A549 treated with AZD2906 at 1 μM for 4 hours (cell line): Measurements from ENCODE around the gene PDCD11. TPM values are rescaled to one million over a fixed set of nuclear protein-coding genes. Genes with fewer than 3 reads are reported as not detected.

Experiments
- total RNA-seq: library from RNA; stranded (reverse); fragments of 200-300 nt; extraction: Qiagen RNA extraction; gene quantifications from 5 replicates; pipeline ENCODE4 v1.2.3, GENCODE V29; 2022

PDCD11 gene, protein sequence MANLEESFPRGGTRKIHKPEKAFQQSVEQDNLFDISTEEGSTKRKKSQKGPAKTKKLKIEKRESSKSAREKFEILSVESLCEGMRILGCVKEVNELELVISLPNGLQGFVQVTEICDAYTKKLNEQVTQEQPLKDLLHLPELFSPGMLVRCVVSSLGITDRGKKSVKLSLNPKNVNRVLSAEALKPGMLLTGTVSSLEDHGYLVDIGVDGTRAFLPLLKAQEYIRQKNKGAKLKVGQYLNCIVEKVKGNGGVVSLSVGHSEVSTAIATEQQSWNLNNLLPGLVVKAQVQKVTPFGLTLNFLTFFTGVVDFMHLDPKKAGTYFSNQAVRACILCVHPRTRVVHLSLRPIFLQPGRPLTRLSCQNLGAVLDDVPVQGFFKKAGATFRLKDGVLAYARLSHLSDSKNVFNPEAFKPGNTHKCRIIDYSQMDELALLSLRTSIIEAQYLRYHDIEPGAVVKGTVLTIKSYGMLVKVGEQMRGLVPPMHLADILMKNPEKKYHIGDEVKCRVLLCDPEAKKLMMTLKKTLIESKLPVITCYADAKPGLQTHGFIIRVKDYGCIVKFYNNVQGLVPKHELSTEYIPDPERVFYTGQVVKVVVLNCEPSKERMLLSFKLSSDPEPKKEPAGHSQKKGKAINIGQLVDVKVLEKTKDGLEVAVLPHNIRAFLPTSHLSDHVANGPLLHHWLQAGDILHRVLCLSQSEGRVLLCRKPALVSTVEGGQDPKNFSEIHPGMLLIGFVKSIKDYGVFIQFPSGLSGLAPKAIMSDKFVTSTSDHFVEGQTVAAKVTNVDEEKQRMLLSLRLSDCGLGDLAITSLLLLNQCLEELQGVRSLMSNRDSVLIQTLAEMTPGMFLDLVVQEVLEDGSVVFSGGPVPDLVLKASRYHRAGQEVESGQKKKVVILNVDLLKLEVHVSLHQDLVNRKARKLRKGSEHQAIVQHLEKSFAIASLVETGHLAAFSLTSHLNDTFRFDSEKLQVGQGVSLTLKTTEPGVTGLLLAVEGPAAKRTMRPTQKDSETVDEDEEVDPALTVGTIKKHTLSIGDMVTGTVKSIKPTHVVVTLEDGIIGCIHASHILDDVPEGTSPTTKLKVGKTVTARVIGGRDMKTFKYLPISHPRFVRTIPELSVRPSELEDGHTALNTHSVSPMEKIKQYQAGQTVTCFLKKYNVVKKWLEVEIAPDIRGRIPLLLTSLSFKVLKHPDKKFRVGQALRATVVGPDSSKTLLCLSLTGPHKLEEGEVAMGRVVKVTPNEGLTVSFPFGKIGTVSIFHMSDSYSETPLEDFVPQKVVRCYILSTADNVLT (N-terminal part only)
- total RNA-seq = 35.3 to 40.5 TPM (median 38.3 TPM) in 5 replicates

DNA sequence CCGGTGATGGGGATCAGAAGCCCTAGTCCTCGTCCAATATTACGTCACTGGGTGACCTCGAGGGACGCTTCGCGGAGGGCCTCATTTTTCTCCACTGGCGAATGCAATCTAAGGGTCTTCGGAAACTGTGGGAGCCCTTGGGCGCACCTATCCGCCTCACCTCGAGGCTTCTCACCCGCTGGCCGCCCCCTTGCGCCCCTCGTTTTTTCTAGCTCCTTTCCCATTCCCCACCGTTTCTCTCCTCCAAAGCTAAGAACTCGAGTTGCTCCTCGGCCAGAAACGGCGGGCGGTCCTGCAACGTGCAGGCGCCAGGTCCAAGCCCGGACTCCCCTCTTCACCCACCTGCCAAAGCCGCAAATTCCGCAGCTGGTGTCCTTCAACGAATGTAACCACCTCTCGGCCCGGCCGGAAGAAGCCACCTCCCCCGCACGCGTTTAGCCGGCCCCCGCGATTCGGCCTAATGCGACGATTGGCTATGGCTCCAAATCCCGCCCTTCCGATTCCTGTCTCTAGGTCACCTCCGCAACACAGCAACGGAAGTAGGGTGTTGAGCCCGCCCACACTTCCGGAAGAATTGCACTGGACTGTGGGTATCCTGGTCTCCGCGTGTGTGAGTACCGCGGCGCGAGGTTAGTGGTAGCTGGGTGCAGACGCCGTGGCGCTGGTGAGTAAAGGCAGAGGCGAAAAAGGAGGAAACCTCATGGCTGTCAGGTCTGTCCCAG is at the start of gene PDCD11, which contains the start of gene ATP5MK:
TSS of gene PDCD11 (plus strand) at position 560 of the 722 bp plus-strand sequence. CDS start 1,801 bp downstream, outside the sequence.
TSS of gene ATP5MK (minus strand) at position 409 of the 722 bp plus-strand sequence. CDS start 4,018 bp downstream, outside the sequence.

DNA sequence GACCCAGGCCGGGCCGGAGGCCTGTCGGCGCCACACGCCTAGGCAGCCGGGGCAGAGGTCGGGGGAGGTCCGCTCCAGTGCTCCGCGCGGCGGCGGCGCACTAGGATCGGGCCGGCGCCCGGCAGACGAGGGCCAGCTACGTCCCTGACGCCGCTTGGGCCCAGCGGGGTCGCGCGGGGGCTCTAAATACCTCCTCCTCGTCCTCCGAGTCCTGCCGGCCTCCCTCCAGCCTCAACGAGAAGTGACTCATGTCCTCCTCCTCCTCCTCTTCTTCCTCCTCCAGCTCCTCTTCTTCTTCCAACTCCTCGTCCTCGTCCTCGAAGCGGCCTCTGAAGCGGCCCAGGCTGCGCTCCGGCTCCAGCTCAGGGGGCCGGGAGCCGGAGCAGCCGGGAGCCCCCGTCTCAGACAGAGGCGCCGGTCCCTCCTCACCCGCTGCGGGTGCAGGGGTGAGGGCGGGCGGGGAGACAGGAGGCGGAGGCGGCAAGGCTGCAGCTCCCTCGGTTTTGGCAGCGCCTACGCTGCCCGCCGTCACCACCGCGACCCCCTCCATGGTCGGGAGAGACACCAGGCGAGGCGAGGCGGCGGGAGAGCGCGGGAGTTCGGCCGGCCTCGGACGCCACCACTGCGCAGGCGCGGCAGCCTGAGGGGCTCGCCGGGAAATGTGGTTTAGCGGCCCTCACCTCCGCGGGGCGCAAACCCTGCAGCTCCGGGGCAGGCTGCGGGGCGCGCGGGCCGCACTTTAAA is 45.7 kb upstream of the PDCD11 start, which contains the start of gene PCGF6:
TSS of gene PCGF6 (minus strand) at position 624 of the 744 bp plus-strand sequence. CDS start at position 550, 74 bp downstream.

DNA sequence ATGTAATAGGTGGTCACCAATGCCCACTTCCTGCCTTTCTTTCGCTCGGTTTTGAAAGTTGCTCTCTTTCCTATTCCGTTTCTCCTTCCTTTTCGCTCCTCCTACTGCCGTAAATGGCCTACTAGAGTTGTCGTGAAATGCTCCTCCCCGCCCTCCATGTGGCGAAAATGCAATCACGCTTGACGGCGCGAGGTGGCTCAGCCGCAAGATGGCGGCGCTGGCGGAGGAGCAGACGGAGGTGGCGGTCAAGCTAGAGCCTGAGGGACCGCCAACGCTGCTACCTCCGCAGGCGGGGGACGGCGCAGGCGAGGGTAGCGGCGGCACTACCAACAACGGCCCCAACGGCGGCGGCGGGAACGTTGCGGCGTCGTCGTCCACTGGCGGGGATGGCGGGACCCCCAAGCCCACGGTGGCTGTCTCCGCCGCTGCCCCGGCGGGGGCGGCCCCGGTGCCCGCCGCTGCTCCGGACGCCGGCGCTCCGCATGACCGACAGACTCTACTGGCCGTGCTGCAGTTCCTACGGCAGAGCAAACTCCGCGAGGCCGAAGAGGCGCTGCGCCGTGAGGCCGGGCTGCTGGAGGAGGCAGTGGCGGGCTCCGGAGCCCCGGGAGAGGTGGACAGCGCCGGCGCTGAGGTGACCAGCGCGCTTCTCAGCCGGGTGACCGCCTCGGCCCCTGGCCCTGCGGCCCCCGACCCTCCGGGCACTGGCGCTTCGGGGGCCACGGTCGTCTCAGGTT is 28.5 kb upstream of the PDCD11 start, which contains the start of gene TAF5:
TSS of gene TAF5 (plus strand) at position 195 of the 737 bp plus-strand sequence. CDS start at position 209, 14 bp downstream.

DNA sequence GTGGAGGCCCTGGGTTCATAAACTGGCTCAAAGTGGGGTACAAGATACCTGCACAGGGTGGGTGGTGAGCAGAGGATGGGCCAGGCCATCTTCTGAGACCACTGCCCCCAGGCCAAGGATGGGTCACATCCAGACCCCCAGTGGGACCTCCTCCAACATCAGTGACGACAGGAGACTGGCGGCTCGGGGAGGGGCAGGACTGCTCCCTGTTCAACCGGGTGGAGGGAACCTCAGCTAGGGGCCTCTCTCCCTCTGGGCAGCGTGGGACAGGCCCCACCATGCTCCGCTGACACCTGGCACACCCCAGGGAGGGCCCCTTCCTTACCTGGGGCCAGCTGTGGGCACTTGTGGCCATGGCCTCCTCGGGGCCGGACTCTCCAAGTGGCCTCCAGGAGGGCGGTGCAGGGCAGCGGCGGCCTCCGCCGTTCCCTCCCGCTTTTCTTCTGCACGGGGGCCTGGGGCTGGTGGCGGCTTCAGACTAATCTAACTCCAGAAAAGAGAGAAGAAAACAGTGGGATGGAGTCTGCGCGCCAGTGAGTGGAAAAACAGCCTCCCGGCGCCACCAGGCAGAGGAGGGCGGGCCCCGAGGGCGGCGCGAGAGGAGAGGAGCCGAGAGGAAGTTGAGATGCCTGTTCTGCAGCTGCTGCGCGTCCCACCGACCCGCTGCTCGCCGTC is 55.5 kb downstream of the PDCD11 start, which contains the start of gene CALHM2:
TSS of gene CALHM2 (minus strand) at position 540 of the 675 bp plus-strand sequence. CDS start 2,429 bp downstream, outside the sequence.

DNA sequence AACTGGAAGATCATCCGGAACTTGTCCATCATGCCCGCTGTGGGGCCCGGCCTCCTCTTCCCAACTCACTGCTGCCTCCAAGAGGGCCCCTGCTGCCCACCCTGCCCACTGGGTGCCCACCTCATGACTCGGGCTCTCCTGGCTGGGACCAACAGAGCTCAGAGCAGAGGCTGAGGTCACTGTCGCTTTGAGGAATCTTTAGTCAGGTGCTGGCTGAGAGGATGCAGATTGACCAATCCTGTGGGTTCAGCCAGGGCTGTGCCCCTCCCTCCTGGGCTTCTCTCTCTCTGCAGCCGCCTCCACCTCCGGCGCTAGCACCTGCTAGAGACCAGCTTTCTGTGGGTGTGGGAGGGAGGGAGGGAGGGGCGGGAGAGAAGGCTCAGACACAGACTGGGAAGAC is 62.3 kb downstream of the PDCD11 start, which contains the start of gene CALHM1:
TSS of gene CALHM1 (minus strand) at position 181 of the 400 bp plus-strand sequence. CDS start at position 32, 149 bp downstream.

DNA sequence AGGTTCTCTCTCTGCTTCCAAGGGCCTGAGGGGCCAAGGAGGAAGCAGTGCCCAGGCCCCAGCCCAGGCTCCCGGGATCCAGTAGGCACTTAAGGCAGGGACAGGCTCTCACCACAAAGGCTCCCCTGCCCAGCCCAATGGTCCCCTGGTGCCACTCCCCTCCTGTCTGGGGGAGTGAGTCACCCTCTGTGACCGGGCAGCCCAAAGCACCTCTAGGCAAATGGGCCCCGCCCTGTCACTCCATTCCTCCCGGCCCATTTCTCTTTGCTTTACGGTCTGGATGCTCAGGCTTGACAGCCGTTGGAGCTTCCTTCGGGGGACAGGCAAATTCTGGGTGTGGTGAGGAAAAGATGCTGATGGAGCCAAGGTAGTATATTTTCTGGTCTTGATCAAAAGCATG is 82.7 kb downstream of the PDCD11 start, which contains the start of gene CALHM3:
TSS of gene CALHM3 (minus strand) at position 106 of the 400 bp plus-strand sequence. CDS start 208 bp downstream, outside the sequence.

DNA sequence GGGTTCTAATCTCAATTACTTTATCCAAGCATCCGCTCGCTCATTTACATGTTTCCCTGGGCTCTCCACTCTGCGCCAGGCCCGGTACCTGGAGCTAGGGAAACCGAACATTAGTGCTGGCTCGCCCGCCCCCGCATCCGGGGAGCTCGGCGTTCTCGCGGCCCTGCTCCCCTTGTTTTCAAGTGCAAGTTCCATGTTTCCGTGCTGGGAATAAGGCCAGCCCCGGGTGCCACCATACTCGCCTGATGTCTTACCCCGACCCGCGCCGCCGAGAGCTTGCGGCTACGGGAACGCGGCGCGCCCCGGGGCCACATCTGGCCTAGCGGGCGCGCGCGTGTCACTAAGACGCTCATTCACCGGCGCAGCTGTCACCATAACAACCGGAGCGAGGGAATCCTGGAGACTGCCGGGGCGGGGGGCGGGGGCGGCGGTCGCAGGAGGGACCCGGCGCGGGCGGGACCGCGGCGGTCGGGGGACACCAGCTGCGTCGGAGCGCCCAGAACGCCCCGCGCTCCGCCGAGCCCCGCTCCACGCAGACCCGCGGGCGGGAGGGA is 97.0 kb downstream of the PDCD11 start, which contains the start of gene NEURL1:
TSS of gene NEURL1 (plus strand) at position 344 of the 554 bp plus-strand sequence. CDS start 683 bp downstream, outside the sequence.

Other genes starting within 250 kb of the PDCD11 start
- 60.6 to 82.9 TPM (median 63.2 TPM) in 5 replicates for gene NT5C2, start 203.4 kb upstream of the PDCD11 start, total RNA-seq
- 0.07 TPM in 2 of 5 replicates, not detected in the others for gene RPEL1, start 150.7 kb upstream of the PDCD11 start, total RNA-seq
- 16.7 to 23.7 TPM (median 18.3 TPM) in 5 replicates for gene INA, start 119.5 kb upstream of the PDCD11 start, total RNA-seq
- 10.5 to 12.8 TPM (median 11.0 TPM) in 5 replicates for gene PCGF6, start 45.5 kb upstream of the PDCD11 start, total RNA-seq
- 2.5 to 3.4 TPM (median 2.7 TPM) in 5 replicates for gene TAF5, start 28.6 kb upstream of the PDCD11 start, total RNA-seq
- gene ATP5MK, start 151 bp upstream of the PDCD11 start, total RNA-seq = 466 to 497 TPM (median 484 TPM) in 5 replicates
- gene CALHM2, start 55.7 kb downstream of the PDCD11 start, total RNA-seq = 4.2 to 5.9 TPM (median 5.2 TPM) in 5 replicates
- 0.02 TPM in 1 of 5 replicates, not detected in the others for gene CALHM1, start 62.3 kb downstream of the PDCD11 start, total RNA-seq
- gene CALHM3, start 82.6 kb downstream of the PDCD11 start, total RNA-seq = 0.23 to 0.52 TPM (median 0.35 TPM) in 5 replicates
- gene NEURL1, start 97.1 kb downstream of the PDCD11 start, total RNA-seq = 0.49 to 0.97 TPM (median 0.55 TPM) in 5 replicates